Hepatocyte (in vitro differentiated cells): ENCODE measurements around the gene MRPS24. TPM values are rescaled to one million over a fixed set of nuclear protein-coding genes. Genes with fewer than 3 reads are reported as not detected.
"Not testable (repeated sequence)": the region's sequence is repeated elsewhere in the genome, so short reads cannot be mapped to it uniquely, and the experiment has no call there.

Source experiments
- DNase-seq: peaks from one replicate; pipeline ENCODE4 v3.0.0-alpha.2; 2016; ENCODE audit warnings: low spot score
- H2AFZ ChIP-seq: fragments of 200-600 bp; sonication (generic); 2 replicates; pipeline ENCODE4 v1.6.0; 2016; ENCODE audit warnings: antibody characterized with exemption, mild to moderate bottlenecking
- H3K27ac ChIP-seq: fragments of 200-600 bp; sonication (generic); 2 replicates; pipeline ENCODE4 v1.5.1; 2016; ENCODE audit warnings: mild to moderate bottlenecking
- H3K27me3 ChIP-seq: fragments of 200-600 bp; sonication (generic); 2 replicates; pipeline ENCODE4 v1.6.1; 2016
- H3K36me3 ChIP-seq: fragments of 200-600 bp; sonication (generic); replicated peaks from 2 replicates; pipeline ENCODE4 v1.5.1; 2016; ENCODE audit warnings: low read depth; ENCODE audit not compliant: insufficient read depth
- H3K4me1 ChIP-seq: fragments of 200-600 bp; sonication (generic); 2 replicates; pipeline ENCODE4 v1.5.1; 2016; ENCODE audit warnings: mild to moderate bottlenecking, moderate library complexity; ENCODE audit not compliant: insufficient read depth
- H3K4me2 ChIP-seq: fragments of 200-600 bp; sonication (generic); 2 replicates; pipeline ENCODE4 v1.6.0; 2016
- H3K4me3 ChIP-seq: fragments of 200-600 bp; sonication (generic); 2 replicates; pipeline ENCODE4 v1.5.1; 2016; ENCODE audit warnings: mild to moderate bottlenecking
- H3K79me2 ChIP-seq: fragments of 200-600 bp; sonication (generic); 2 replicates; pipeline ENCODE4 v1.6.0; 2017; ENCODE audit warnings: mild to moderate bottlenecking
- H3K9me2 ChIP-seq: fragments of 200-600 bp; sonication (generic); replicated peaks from 2 replicates; pipeline ENCODE4 v1.6.0; 2017; ENCODE audit warnings: mild to moderate bottlenecking; ENCODE audit not compliant: insufficient read depth
- H3K9me3 ChIP-seq: fragments of 200-600 bp; sonication (generic); 2 replicates; pipeline ENCODE4 v1.5.1; 2016; ENCODE audit warnings: low read depth, mild to moderate bottlenecking
- H4K20me1 ChIP-seq: fragments of 200-600 bp; sonication (generic); 2 replicates; pipeline ENCODE4 v1.6.0; 2016; ENCODE audit warnings: mild to moderate bottlenecking; ENCODE audit not compliant: insufficient read depth, poor library complexity, severe bottlenecking
- CTCF ChIP-seq: fragments of 200-600 bp; sonication (generic); IDR thresholded peaks from 2 replicates; pipeline ENCODE4 v1.5.1; 2016; ENCODE audit warnings: antibody characterized with exemption, mild to moderate bottlenecking; ENCODE audit not compliant: poor library complexity
- EZH2 ChIP-seq: fragments of 200-600 bp; sonication (generic); IDR thresholded peaks from 2 replicates; pipeline ENCODE4 v1.6.1; 2016; ENCODE audit warnings: antibody characterized with exemption, mild to moderate bottlenecking, borderline replicate concordance
- EZH2phosphoT487 ChIP-seq: fragments of 200-600 bp; sonication (generic); IDR thresholded peaks from one replicate; pipeline ENCODE4 v1.6.1; 2018; ENCODE audit warnings: antibody characterized with exemption, mild to moderate bottlenecking, low read depth, moderate library complexity; ENCODE audit not compliant: unreplicated experiment, severe bottlenecking
- WGBS: methylation state at CpG from one replicate; pipeline ENCODE4 v1.1.6; 2016; ENCODE audit warnings: low lambda C conversion rate; ENCODE audit errors: missing lambda C conversion rate; 5-methylcytosine and 5-hydroxymethylcytosine counted together
- polyA plus RNA-seq: library from polyadenylated mRNA; unstranded; fragments of >200 nt; fragmentation: Nextera tagmentation; extraction: Ambion mirVana; gene quantifications from 2 replicates; pipeline ENCODE4 v1.2.1, GENCODE V29; 2016
- total RNA-seq: library from RNA; depleted of rRNA; stranded (reverse); fragments of >200 nt; gene quantifications from 2 replicates; pipeline ENCODE4 v1.2.3, GENCODE V29; 2014

Gene MRPS24
- total and polyA plus RNA-seq, 2 experiments from 2014 or later, result 72.4 to 150 TPM

DNA sequence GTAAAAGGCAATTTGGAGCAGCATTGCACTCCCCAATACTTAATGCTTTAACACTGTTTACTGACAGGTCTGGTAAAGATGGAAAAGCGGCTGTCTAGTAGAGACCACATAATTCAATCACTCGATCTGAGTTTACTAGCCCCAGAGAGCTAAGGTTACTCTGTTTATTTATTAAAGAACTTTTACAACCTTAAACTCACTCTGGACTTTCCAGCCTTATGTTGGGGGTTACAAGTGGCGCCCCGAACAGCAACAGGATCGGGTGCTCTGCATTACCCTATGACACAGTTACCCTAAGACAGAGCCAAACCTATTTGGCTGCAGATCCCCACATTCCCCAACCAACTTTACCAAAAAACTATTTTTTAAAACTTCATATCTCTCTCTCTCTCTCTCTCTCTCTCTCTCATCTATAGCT is 43.9 kb downstream of the MRPS24 start:
- TF ChIP-seq EZH2phosphoT487, result no peak
- no peak for TF ChIP-seq EZH2
- no peak for TF ChIP-seq CTCF
- WGBS, result 25% methylated on average over 5 of the region's 5 CpGs
- peak overlapping the region; percentile 72 for H3K27ac ChIP-seq
- no peaks in the 10 kb centered on the region for H3K36me3 ChIP-seq
- peaks cover 6% of the 10 kb centered on the region for H3K4me1 ChIP-seq
- no peak overlapping the region for H2AFZ ChIP-seq
- no peaks in the 10 kb centered on the region for H3K79me2 ChIP-seq
- no peaks in the 10 kb centered on the region for H3K9me3 ChIP-seq
- peak overlapping the region; percentile 58 for H3K4me2 ChIP-seq
- no peaks in the 10 kb centered on the region for H3K9me2 ChIP-seq
- H4K20me1 ChIP-seq, result no peaks in the 10 kb centered on the region
- H3K27me3 ChIP-seq, result no peaks in the 10 kb centered on the region
- peak; percentile 16 for DNase-seq
- no peak overlapping the region for H3K4me3 ChIP-seq

GRCh38 chr7:43824963-43825362 is 44.4 kb downstream of the MRPS24 start:
- peak; percentile 35 for DNase-seq
- Histone ChIP-seq H3K27me3 (no peaks in the 10 kb centered on the region), H4K20me1 (no peaks in the 10 kb centered on the region), H2AFZ (no peak overlapping the region), H3K9me2 (no peaks in the 10 kb centered on the region), H3K9me3 (no peaks in the 10 kb centered on the region), H3K4me3 (no peak overlapping the region), H3K36me3 (no peaks in the 10 kb centered on the region), H3K79me2 (no peaks in the 10 kb centered on the region), H3K4me2 (peak overlapping the region; percentile 58), H3K27ac (peak overlapping the region; percentile 72), H3K4me1 (peaks cover 6% of the 10 kb centered on the region)
- no peak for TF ChIP-seq EZH2
- TF ChIP-seq EZH2phosphoT487, result no peak
- no peak for TF ChIP-seq CTCF
- 0% methylated on average over 1 of the region's 1 CpG for WGBS

DNA sequence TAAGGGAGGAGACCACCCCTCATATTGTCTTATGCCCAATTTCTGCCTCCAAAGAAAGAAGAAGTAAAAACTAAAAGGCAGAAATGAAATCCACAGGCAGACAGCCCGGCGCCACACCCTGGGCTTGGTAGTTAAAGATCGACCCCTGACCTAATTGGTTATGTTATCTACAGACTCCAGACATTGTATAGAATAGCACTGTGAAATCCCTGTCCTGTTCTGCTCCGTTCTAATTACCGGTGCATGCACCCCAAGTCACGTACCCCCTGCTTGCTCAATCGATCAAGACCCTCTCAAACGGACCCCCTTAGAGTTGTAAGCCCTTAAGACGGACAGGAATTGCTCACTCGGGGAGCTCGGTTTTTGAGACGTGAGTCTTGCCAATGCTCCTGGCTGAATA is 44.8 kb downstream of the MRPS24 start:
- not testable (repeated sequence) for H3K4me1 ChIP-seq, H3K9me2 ChIP-seq, H3K79me2 ChIP-seq, H4K20me1 ChIP-seq, H3K4me3 ChIP-seq, H3K9me3 ChIP-seq, DNase-seq, H3K27me3 ChIP-seq, H2AFZ ChIP-seq, H3K36me3 ChIP-seq
- Histone ChIP-seq H3K4me2 (peak overlapping the region; percentile 58), H3K27ac (peak overlapping the region; percentile 86)
- WGBS, result 57% methylated on average over 12 of the region's 12 CpGs

DNA sequence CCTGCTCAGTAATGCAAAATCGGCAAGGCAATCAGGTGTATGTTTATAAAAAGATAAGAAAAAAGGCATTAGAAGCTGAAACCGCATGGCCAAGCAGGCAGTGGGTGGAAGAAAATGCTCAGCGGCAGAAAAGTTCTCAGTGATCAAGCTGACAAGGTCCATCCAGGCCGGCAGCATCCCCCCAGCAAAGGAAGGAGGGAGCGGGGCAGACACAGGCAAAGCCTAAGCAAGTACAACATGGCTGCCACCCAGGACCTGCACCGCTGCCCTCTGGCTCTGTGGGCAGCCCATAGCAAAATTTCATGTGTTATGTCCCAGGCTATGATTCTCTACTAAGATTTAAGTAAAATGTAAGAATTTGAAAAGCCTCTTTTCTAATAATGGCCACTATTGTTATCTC is 45.4 kb downstream of the MRPS24 start:
- Histone ChIP-seq H3K9me3 (no peaks in the 10 kb centered on the region), H3K9me2 (no peaks in the 10 kb centered on the region), H2AFZ (no peak overlapping the region), H3K79me2 (no peaks in the 10 kb centered on the region), H3K27me3 (no peaks in the 10 kb centered on the region), H3K4me1 (peaks cover 6% of the 10 kb centered on the region), H3K4me3 (no peak overlapping the region), H3K27ac (peak overlapping the region; percentile 86), H3K4me2 (peak overlapping the region; percentile 58), H3K36me3 (no peaks in the 10 kb centered on the region), H4K20me1 (no peaks in the 10 kb centered on the region)
- 70% methylated on average over 6 of the region's 6 CpGs for WGBS
- DNase-seq, result peak; percentile 8
- TF ChIP-seq EZH2phosphoT487 (no peak), CTCF (no peak), EZH2 (no peak)

DNA sequence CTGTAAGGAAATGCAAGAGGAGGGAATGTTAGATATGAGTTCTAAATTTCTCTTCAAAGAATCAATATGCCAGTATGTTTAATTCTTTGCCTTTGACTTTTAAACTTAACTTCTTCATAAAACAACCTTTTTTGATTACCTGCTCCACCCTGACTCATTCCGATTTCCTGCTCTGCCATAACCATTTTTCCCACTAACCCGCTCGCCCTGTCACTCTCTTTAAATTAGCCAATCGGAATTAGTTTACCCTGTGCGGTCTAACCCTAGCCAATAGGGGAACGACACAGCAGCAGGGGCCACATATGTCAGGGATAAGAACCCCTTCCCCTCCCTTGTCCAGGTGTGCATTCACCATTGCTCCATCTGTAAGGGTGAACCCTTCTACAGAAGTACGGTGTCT is 45.9 kb downstream of the MRPS24 start:
- Histone ChIP-seq H3K4me2 (peak overlapping the region; percentile 58), H3K27ac (peak overlapping the region; percentile 86)
- not testable (repeated sequence) for DNase-seq, H3K4me3 ChIP-seq, H3K36me3 ChIP-seq, H3K9me3 ChIP-seq, H3K27me3 ChIP-seq, H2AFZ ChIP-seq, H4K20me1 ChIP-seq, H3K9me2 ChIP-seq, H3K79me2 ChIP-seq, H3K4me1 ChIP-seq
- WGBS, result 96% methylated on average over 7 of the region's 7 CpGs
